Lung (tissue), 12 donors: Measurements from ENCODE around the gene FOXO1. TPM values are rescaled to one million over a fixed set of nuclear protein-coding genes. Genes with fewer than 3 reads are reported as not detected.

ENCODE experiments used
- ATAC-seq: fragments of 200-7000 bp; cut with Tn5 transposase; one replicate; pipeline ENCODE4 v1.9.1; 2020; ENCODE audit warnings: moderate number of reproducible peaks; ENCODE audit not compliant: insufficient read depth, low FRiP score
- DNase-seq, 3 donors: peaks; one replicate each; pipeline ENCODE4 v3.0.0-alpha.2; 2013 to 2017
- H3K27ac ChIP-seq, 2 donors: one replicate each; pipeline ENCODE4 v1.5.1; 2013; ENCODE audit warnings: mild to moderate bottlenecking in 2 of 2, moderate library complexity in 2 of 2, control low read depth in 1 of 2, inconsistent platforms in 1 of 2, low read depth in 1 of 2, low read length in 1 of 2
- H3K27me3 ChIP-seq, 3 donors: one replicate each; pipeline ENCODE4 v1.5.1; 2013; ENCODE audit warnings: low read length in 2 of 3; ENCODE audit not compliant: control insufficient read depth in 3 of 3, insufficient read depth in 3 of 3
- H3K36me3 ChIP-seq, 4 donors: one replicate each; pipeline ENCODE4 v1.5.1; 2013; ENCODE audit warnings: low read length in 4 of 4, mild to moderate bottlenecking in 1 of 4, moderate library complexity in 1 of 4; ENCODE audit not compliant: control insufficient read depth in 4 of 4, insufficient read depth in 4 of 4
- H3K4me1 ChIP-seq, 5 donors: one replicate each; pipeline ENCODE4 v1.5.1; 2013; ENCODE audit warnings: low read length in 5 of 5, mild to moderate bottlenecking in 2 of 5, moderate library complexity in 1 of 5; ENCODE audit not compliant: control insufficient read depth in 5 of 5, insufficient read depth in 5 of 5
- H3K4me3 ChIP-seq: one replicate; pipeline ENCODE4 v1.5.1; 2013; ENCODE audit warnings: mild to moderate bottlenecking, control low read depth, moderate library complexity
- H3K9ac ChIP-seq, 2 donors: one replicate each; pipeline ENCODE4 v1.5.1; 2013; ENCODE audit warnings: low read length in 2 of 2, control low read depth in 1 of 2; ENCODE audit not compliant: insufficient read depth in 1 of 2
- H3K9me3 ChIP-seq, 4 donors: one replicate each; pipeline ENCODE4 v1.5.1; 2013; ENCODE audit warnings: low read length in 3 of 4, mild to moderate bottlenecking in 1 of 4, moderate library complexity in 1 of 4; ENCODE audit not compliant: control insufficient read depth in 4 of 4, insufficient read depth in 3 of 4
- WGBS, 2 donors: extraction: QIAGEN DNeasy Blood & Tissue Kit; methylation state at CpG; one replicate each; pipeline ENCODE4 v1.1.7; 2013; 5-methylcytosine and 5-hydroxymethylcytosine counted together
- polyA plus RNA-seq, 2 donors: library from polyadenylated mRNA; stranded (reverse); fragments of 200-250 nt; gene quantifications; one replicate each; pipeline ENCODE4 v1.2.1, GENCODE V29; 2013
- total RNA-seq, 2 donors: library from RNA; depleted of rRNA in 1 of 2; stranded (reverse); fragments of >200 nt in 1 of 2; gene quantifications; one replicate each; pipeline ENCODE4 v1.2.1, GENCODE V29; 2014 to 2021
- TF ChIP-seq, protein P1 (sequence below): IDR thresholded peaks from 2 replicates; pipeline ENCODE4 v1.5.1; 2012; ENCODE audit warnings: mild to moderate bottlenecking; ENCODE audit errors: control extremely low read depth, extremely low read depth
- donor health status: control.
- donor health status: control.
- donor health status: Bipolar disorder and iron deficiency.
- donor health status: healthy.
- donor health status: DM: yes; HTN: yes; CAD: no.

The FOXO1 gene
- total and polyA plus RNA-seq, 4 donors, result 4.1 to 37.1 (median 21.3) TPM

DNA sequence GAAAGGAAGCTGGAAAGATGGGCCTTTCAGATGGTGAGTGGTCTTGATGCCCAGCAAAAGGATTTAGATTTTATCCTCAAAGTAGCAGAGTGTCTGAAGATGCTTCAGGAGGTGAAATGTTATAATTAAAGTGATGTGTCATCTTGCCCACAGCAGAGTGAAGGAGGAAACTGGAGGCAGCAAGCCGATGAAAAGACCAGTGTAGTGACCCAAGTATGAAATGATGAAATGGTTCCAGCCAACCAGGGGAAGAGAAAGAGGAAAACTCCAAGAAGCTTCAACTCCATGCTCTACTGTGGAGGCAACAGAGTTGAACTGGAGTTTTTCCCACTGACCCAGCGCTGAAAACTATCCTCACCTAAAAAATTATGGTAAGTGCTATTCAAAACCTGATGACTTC, 66.7 kb downstream of the FOXO1 start:
- DNase-seq (no peak), ATAC-seq (no peak)
- TF ChIP-seq, protein P1, sequence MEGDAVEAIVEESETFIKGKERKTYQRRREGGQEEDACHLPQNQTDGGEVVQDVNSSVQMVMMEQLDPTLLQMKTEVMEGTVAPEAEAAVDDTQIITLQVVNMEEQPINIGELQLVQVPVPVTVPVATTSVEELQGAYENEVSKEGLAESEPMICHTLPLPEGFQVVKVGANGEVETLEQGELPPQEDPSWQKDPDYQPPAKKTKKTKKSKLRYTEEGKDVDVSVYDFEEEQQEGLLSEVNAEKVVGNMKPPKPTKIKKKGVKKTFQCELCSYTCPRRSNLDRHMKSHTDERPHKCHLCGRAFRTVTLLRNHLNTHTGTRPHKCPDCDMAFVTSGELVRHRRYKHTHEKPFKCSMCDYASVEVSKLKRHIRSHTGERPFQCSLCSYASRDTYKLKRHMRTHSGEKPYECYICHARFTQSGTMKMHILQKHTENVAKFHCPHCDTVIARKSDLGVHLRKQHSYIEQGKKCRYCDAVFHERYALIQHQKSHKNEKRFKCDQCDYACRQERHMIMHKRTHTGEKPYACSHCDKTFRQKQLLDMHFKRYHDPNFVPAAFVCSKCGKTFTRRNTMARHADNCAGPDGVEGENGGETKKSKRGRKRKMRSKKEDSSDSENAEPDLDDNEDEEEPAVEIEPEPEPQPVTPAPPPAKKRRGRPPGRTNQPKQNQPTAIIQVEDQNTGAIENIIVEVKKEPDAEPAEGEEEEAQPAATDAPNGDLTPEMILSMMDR, result no peak
- H3K9me3 ChIP-seq, result no peaks in the 10 kb centered on the region
- no peak overlapping the region for H3K9ac ChIP-seq
- no peak overlapping the region for H3K4me3 ChIP-seq
- H3K27ac ChIP-seq, result no peak overlapping the region
- no peaks in the 10 kb centered on the region for H3K36me3 ChIP-seq
- WGBS, 2 donors, result 49 to 60% methylated on average over 2 of the region's 2 CpGs
- H3K27me3 ChIP-seq, result no peaks in the 10 kb centered on the region
- peaks cover 0 to 24% (median 0%) of the 10 kb centered on the region in 5 donors for H3K4me1 ChIP-seq

DNA sequence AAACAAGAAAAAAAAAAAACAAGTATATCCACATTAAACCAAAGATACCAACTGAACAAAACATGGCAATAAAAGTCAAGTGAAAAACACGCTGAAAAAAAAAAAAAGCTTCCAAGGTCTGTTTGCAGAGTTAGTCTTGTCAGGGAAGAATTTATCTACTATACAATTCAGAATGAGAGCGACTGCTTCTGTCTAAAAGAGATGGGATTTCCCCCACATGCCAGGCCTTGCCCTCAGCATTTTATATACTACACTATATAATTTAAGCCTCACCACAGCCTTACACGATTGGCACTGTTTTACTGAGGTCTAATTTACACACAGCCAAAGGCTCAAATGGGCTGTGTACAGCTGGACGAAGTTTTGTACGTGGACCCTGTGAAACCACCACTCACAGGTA, 67.3 kb downstream of the FOXO1 start:
- Histone ChIP-seq H3K4me3 (no peak overlapping the region), H3K9ac (no peak overlapping the region), H3K27ac (no peak overlapping the region), H3K9me3 (no peaks in the 10 kb centered on the region), H3K36me3 (no peaks in the 10 kb centered on the region), H3K27me3 (no peaks in the 10 kb centered on the region), H3K4me1 (peaks cover 0 to 24% (median 0%) of the 10 kb centered on the region in 5 donors)
- DNase-seq (no peak), ATAC-seq (no peak)
- TF ChIP-seq, protein P1, result no peak
- WGBS, 2 donors, result 89 to 95% methylated on average over 5 of the region's 5 CpGs

DNA sequence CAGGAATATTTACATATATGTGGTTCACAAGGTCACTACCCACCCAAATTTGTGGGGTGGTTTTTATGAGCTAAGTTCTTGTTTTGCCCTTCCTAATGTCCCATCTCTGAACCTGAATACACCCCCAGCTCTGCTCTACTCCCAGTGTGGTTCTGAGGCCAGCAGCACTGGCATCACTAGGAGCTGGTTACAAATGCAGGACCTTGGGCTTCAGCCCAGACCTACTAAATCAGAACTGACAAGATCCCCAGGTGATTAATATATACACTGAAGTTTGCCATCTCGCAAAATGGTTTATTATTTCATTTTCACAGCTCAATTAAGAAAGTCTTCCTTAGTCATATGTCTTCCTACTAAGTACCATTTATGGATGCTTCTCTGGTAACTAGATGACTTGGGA, 67.9 kb downstream of the FOXO1 start:
- 61 to 75% methylated on average over 1 of the region's 1 CpG for WGBS, 2 donors
- DNase-seq (no peak), ATAC-seq (no peak)
- no peak overlapping the region for H3K4me3 ChIP-seq
- no peaks in the 10 kb centered on the region for H3K27me3 ChIP-seq
- H3K9me3 ChIP-seq, result no peaks in the 10 kb centered on the region
- H3K4me1 ChIP-seq, result peaks cover 0 to 24% (median 0%) of the 10 kb centered on the region in 5 donors
- H3K9ac ChIP-seq, result no peak overlapping the region
- H3K27ac ChIP-seq, result no peak overlapping the region
- H3K36me3 ChIP-seq, result no peaks in the 10 kb centered on the region
- TF ChIP-seq, protein P1, result no peak

DNA sequence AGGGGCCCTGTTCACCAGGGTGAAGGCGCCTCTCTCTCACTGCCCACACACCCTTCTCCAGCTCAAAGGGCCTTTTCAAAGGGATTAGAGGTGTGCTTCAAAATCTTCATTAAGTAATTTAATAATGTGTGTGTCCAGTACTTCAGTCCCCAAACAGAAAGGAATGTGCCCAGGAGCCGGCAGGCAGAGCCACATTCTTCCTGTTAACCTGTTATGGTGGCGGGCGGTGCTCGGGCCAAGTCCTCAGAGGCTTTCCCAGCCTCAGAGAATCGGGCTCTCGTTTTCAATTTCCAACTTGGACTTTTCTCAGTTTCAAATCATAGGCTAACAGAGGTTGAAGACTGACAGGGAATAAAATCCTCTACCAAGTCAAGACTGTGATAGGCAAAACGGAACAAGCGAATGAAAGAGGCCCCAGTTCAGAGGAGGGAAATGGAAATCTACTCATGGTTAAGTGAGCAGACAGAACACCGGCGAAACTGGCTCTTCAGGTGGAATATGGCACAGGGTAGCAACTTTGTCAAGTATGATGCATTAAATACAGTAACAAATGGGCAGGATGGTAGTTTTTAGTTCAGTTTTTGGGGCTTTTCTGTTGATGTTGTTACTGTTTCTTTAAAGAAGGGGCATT, 68.6 kb downstream of the FOXO1 start:
- TF ChIP-seq, protein P1, result no peak
- H3K27ac ChIP-seq, result peak overlapping the region in 1 of 2 donors; percentile 46
- H3K4me3 ChIP-seq, result no peak overlapping the region
- DNase-seq (peak in 1 of 3 donors; percentile 33), ATAC-seq (peak; percentile 59)
- no peaks in the 10 kb centered on the region for H3K27me3 ChIP-seq
- H3K4me1 ChIP-seq, result peaks cover 0 to 24% (median 0%) of the 10 kb centered on the region in 5 donors
- H3K36me3 ChIP-seq, result no peaks in the 10 kb centered on the region
- no peak overlapping the region for H3K9ac ChIP-seq
- 60 to 86% methylated on average over 11 of the region's 11 CpGs for WGBS, 2 donors
- no peaks in the 10 kb centered on the region for H3K9me3 ChIP-seq
